Heart right ventricle (tissue), 16 donors: Measurements from ENCODE around the gene LECT2. TPM values are rescaled to one million over a fixed set of nuclear protein-coding genes. Genes with fewer than 3 reads are reported as not detected.

Experiments used
- ATAC-seq, 8 donors: fragments of 200-7000 bp; cut with Tn5 transposase; one replicate each; pipeline ENCODE4 v1.9.1; 2020; ENCODE audit warnings: mild to moderate bottlenecking in 8 of 8, moderate library complexity in 8 of 8, moderate number of reproducible peaks in 1 of 8
- DNase-seq, 2 donors: peaks; one replicate each; pipeline ENCODE4 v3.0.0-alpha.2; 2020
- H3K27ac ChIP-seq, 10 donors: fragments of 200-600 bp; sonication (generic) in 2 of 10; one replicate each; pipeline versions ENCODE4 v1.5.0 to v1.8.0; 2020 to 2022; ENCODE audit warnings: mild to moderate bottlenecking in 3 of 10
- H3K27me3 ChIP-seq, 7 donors: fragments of 200-600 bp; one replicate each; pipeline ENCODE4 v1.8.0; 2021 to 2022; ENCODE audit warnings: mild to moderate bottlenecking in 2 of 7
- H3K36me3 ChIP-seq, 9 donors: fragments of 200-600 bp; sonication (generic) in 1 of 9; one replicate each; pipeline versions ENCODE4 v1.5.0 to v1.8.0; 2020 to 2022; ENCODE audit warnings: mild to moderate bottlenecking in 2 of 9
- H3K4me1 ChIP-seq, 9 donors: fragments of 200-600 bp; sonication (generic) in 1 of 9; one replicate each; pipeline versions ENCODE4 v1.5.0 to v1.8.0; 2020 to 2022; ENCODE audit warnings: mild to moderate bottlenecking in 4 of 9
- H3K4me3 ChIP-seq, 10 donors: fragments of 200-600 bp; sonication (generic) in 2 of 10; one replicate each; pipeline versions ENCODE4 v1.5.0 to v1.8.0; 2020 to 2022; ENCODE audit warnings: mild to moderate bottlenecking in 7 of 10, moderate library complexity in 2 of 10
- H3K9me3 ChIP-seq, 11 donors: fragments of 200-600 bp in 10 of 11; sonication (generic) in 2 of 11; one replicate each; pipeline versions ENCODE4 v1.5.0 to v1.8.0; 2013 to 2022; ENCODE audit warnings: mild to moderate bottlenecking in 2 of 11, control low read depth in 1 of 11, moderate library complexity in 1 of 11
- CTCF ChIP-seq, 9 donors: fragments of 200-600 bp; sonication (generic) in 2 of 9; IDR thresholded peaks; one replicate each; pipeline versions ENCODE4 v1.5.0 to v1.8.0; 2021 to 2022; ENCODE audit warnings: antibody characterized with exemption in 9 of 9, mild to moderate bottlenecking in 5 of 9, moderate library complexity in 1 of 9
- WGBS, 2 donors: extraction: QIAGEN DNeasy Blood & Tissue Kit; methylation state at CpG; one replicate each; pipeline ENCODE4 v1.1.7; 2013; ENCODE audit warnings: inconsistent platforms in 1 of 2; 5-methylcytosine and 5-hydroxymethylcytosine counted together
- intact Hi-C, 10 donors: fragments of 100-400 bp; cut with DNase I; formaldehyde crosslinking; loops; one replicate each; pipeline versions ENCODE4 v1.11.1 to v1.14.2; 2022
- polyA plus RNA-seq, 2 donors: library from polyadenylated mRNA; stranded (reverse); fragments of 200-250 nt; gene quantifications; one replicate each; pipeline ENCODE4 v1.2.3, GENCODE V29; 2013
- total RNA-seq, 10 donors: library from RNA; stranded (reverse); fragmentation: NEBNext Ultra II Directional in 3 of 10; extraction: Animal tissue kit (Norgen Biotek cat#: 25700) in 3 of 10; gene quantifications; one replicate each; pipeline versions ENCODE4 v1.2.1 to v1.2.4, GENCODE V29; 2021 to 2023
- donor health status: Arrhythmogenic right ventricular cardiomyopathy.
- donor health status: ischemic (EF 13 %, LVEDD 7.1; RV severe dilation, severe dysfunction).
- donor health status: healthy with polysubstance abuse.
- donor health status: DM: no; HTN: yes; CAD: no.
- donor health status: DM: no; HTN: no; CAD: no.
- donor health status: ischemic (EF 25% LVEDD 6.9; RV normal size, moderate dysfunction).
- donor health status: ischemic (EF 25% LVEDD 5.7; RV mildly dilated, moderate dysfunction).
- donor health status: healthy.
- donor health status: DM: yes; HTN: yes; CAD: no.
- donor health status: Ischemic cardiomyopathy.
- donor health status: ischemic (EF 35%, LVEDD 5.7; RV mildly dilated, moderate dysfunction).
- donor health status: nonischemic (EF 11% LVEDD 7.7; RV severe dilation, severe dysfunction).
- donor health status: DM: yes; HTN: yes; CAD: no.
- donor health status: PGD.
- donor health status: ischemic (EF 29% LVEDD 5.4; RV normal size, mild dysfunction).
- donor health status: nonischemic (EF 23%, LVEDD 6.1; RV moderate dilation, normal function).

Gene LECT2
- total and polyA plus RNA-seq, 12 donors = not detected

- H3K4me3 ChIP-seq = no peak overlapping the region
- 0 to 2% methylated on average over 3 of the region's 3 CpGs for WGBS, 2 donors
- intact Hi-C loops = loop anchor here (1.0 to 10.0 kb wide), 18 partner anchors 58 to 270 kb away; no protein-coding TSS in a partner anchor
- H3K9me3 ChIP-seq = no peaks in the 10 kb centered on the region
- H3K27ac ChIP-seq = no peak overlapping the region
- peaks cover 0 to 19% (median 0%) of the 10 kb centered on the region in 7 donors for H3K27me3 ChIP-seq
- no peaks in the 10 kb centered on the region for H3K36me3 ChIP-seq
- ATAC-seq (peak in 5 of 8 donors; percentile 55 to 76 (median 68)), DNase-seq (peak in 1 of 2 donors; percentile 68)
- peaks cover 0 to 8% (median 0%) of the 10 kb centered on the region in 9 donors for H3K4me1 ChIP-seq
- TF ChIP-seq CTCF (IDR thresholded peaks at IDR 0.05) = peak; percentile 67 to 89 (median 79)
These were observed 9.7 kb downstream of the LECT2 start for GRCh38 chr5:135944967-135945560.

DNA sequence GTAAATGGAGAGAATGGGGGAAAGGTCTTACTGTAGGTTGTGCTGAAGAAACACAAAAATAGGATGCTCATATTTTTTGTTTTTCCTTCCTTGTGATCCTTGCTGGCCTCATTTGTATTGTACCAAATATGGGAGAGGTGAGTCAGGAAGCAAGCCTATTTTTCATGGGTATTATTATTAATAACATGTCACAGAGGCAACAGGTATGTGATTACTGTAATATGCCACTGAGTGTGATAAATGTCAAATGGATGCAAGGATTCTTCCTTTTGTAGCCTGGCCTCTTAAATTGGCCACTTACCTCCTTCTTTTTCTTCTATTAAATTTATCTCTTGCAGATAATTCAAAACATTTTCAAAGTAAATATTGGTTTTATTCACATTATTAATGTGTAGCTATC is 10.2 kb downstream of the LECT2 start:
- H3K4me3 ChIP-seq = no peak overlapping the region
- no peak overlapping the region for H3K27ac ChIP-seq
- no peak for DNase-seq
- H3K4me1 ChIP-seq = peaks cover 0 to 8% (median 0%) of the 10 kb centered on the region in 9 donors
- no peak for ATAC-seq
- intact Hi-C loops = loop anchor here (1.0 to 10.0 kb wide), 13 partner anchors 57 to 270 kb away; no protein-coding TSS in a partner anchor
- H3K27me3 ChIP-seq = peaks cover 0 to 23% (median 0%) of the 10 kb centered on the region in 7 donors
- TF ChIP-seq CTCF (IDR thresholded peaks at IDR 0.05) = no peak
- no peaks in the 10 kb centered on the region for H3K36me3 ChIP-seq
- H3K9me3 ChIP-seq = no peaks in the 10 kb centered on the region

GRCh38 chr5:135942202-135942771 is 12.5 kb downstream of the LECT2 start:
- H3K9me3 ChIP-seq = no peaks in the 10 kb centered on the region
- 65 to 69% methylated on average over 3 of the region's 3 CpGs for WGBS, 2 donors

DNA sequence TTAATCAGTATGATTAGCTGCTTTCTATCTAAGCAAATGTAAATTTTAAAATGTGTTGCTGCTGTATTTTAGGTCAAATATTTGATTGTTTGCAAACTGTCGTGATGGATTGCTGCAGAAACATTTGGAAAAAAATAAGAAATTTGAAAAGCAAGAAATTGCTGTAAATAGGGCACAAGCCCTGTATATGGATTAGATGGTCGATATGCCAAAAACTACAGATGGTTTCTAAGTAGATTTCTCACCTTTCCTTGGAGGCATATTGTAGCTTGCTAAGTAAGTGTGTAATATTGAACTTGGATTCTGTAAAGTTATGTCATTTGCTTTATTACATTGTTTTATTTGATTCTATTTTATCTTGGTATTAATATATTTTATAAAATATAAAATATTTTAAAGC is 13.1 kb downstream of the LECT2 start:
- intact Hi-C loops = loop anchor here in 9 of 10 donors (5.0 to 10.0 kb wide), 7 partner anchors 54 to 273 kb away; no protein-coding TSS in a partner anchor
- Histone ChIP-seq H3K27ac (no peak overlapping the region), H3K4me1 (peaks cover 0 to 8% (median 0%) of the 10 kb centered on the region in 9 donors), H3K4me3 (no peak overlapping the region), H3K9me3 (no peaks in the 10 kb centered on the region), H3K36me3 (no peaks in the 10 kb centered on the region), H3K27me3 (peaks cover 0 to 48% (median 0%) of the 10 kb centered on the region in 7 donors)
- ATAC-seq (no peak), DNase-seq (no peak)
- no peak for TF ChIP-seq CTCF (IDR thresholded peaks at IDR 0.05)
- 86 to 90% methylated on average over 2 of the region's 2 CpGs for WGBS, 2 donors

More at GRCh38 chr5:135942202-135942771, 12.5 kb downstream of the LECT2 start:
- no peak overlapping the region for H3K27ac ChIP-seq
- intact Hi-C loops = loop anchor here in 9 of 10 donors (5.0 to 10.0 kb wide), 7 partner anchors 55 to 273 kb away; no protein-coding TSS in a partner anchor
- no peak for TF ChIP-seq CTCF (IDR thresholded peaks at IDR 0.05)
- ATAC-seq (no peak), DNase-seq (no peak)
- no peak overlapping the region for H3K4me3 ChIP-seq
- no peaks in the 10 kb centered on the region for H3K36me3 ChIP-seq
- H3K4me1 ChIP-seq = peaks cover 0 to 8% (median 0%) of the 10 kb centered on the region in 9 donors
- H3K27me3 ChIP-seq = peaks cover 0 to 43% (median 0%) of the 10 kb centered on the region in 7 donors
